GM12892 (cell line): ENCODE results near the gene WSCD2.

Experiments
- DNase-seq: peaks from one replicate; pipeline ENCODE4 v3.0.0; 2011; ENCODE audit not compliant: insufficient read length
- FAIRE-seq: peaks from 2 replicates; lab custom pipeline; 2011; peaks lifted over from hg19 to GRCh38; lab: Jason Lieb, UNC
- POLR2A ChIP-seq: IDR thresholded peaks from 2 replicates; pipeline ENCODE4 v1.6.1; 2011; ENCODE audit warnings: low read depth, low read length, control low read depth
- POLR2AphosphoS5 ChIP-seq: IDR thresholded peaks from 2 replicates; pipeline ENCODE4 v1.6.1; 2011; ENCODE audit warnings: low read depth, low read length, control low read depth
- TAF1 ChIP-seq: IDR thresholded peaks from 2 replicates; pipeline ENCODE4 v1.6.1; 2011; ENCODE audit warnings: low read depth, mild to moderate bottlenecking, control low read depth, low read length, borderline replicate concordance

Gene WSCD2

DNA sequence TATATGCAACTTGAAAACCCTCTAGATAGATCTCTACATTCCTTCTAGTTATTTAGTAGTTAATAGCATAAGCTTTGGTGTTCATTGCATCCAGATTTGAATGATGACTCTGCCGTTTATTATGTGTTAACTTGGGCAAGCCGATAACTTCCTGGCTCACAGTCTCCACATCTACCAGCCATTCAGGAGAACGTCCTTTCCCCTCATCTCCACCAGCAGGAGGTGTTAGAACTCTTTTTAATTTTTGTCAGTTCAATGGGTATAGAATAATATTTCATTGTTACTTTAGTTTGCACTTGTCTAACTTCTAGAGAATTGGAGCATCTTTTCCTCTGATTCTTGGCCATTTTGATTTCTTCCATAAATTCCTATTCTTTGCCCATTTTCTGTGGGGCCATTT is 30.0 kb upstream of the WSCD2 start:
- FAIRE-seq (no peak), DNase-seq (no peak)

DNA sequence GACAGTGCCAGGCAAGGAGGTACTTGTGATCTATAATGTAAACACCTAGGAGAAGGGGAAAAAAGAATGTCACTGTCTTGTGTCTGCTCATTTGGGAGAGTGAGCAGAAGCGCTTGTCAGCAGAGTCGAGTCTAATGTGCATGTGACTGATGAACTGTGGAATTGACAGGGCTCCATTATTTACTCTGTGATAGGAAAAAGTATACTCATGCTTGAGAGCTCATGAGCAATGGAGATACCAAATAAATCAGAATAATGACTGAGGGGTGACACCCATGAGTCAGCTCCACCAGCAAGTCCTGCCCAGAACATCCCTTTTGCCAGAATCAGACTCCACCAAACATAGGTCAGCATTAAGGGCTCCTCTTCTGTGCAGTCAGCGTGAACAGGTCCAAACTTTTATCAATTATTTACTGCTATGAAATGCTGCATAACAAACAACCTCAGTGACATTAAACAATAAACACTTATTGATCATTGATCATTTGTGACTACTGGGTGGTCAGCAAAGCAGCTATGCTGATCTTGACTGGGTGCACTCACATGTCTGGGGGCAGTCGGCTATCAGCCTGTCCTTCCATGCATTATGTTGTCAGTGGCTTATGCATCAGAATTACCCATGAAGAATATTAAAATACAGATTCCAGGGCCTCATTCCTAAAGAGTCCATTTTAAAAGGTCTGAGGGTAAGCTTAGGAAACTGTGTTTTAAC is 29.2 kb upstream of the WSCD2 start:
- no peak for FAIRE-seq
- TF ChIP-seq TAF1 (no peak), POLR2AphosphoS5 (no peak), POLR2A (no peak)
- no peak for DNase-seq

More for the DNA sequence above, 30.0 kb upstream of the WSCD2 start:
- TF ChIP-seq POLR2A (no peak), POLR2AphosphoS5 (no peak), TAF1 (no peak)

DNA sequence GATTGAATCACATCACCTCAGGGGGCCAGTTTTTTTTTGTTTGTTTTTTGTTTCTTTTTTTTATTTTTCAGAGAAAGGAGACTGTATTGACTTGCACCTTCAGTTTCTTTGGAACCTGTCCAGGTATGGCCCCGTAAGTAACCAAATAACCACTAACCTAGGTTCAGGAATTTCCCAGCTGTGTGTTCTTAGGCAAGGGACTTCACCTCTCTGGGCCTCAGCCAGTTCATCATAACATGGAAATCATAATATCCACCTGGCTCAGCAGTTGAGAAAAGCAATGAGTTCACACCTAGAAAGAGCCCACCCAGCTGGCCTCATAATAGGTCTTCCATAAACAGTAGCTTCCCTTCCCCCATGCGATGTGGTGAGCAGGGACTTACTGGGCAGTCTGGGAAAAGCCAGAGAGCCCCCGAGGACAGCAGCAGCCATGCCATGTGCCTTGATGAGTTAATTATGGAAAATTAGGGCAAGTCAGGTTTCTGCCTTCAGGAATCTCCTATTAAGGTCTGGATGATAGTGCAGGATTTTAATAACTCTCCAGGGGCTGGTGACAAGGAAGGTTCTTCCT is 27.4 kb upstream of the WSCD2 start:
- TF ChIP-seq POLR2AphosphoS5 (no peak), POLR2A (no peak), TAF1 (no peak)
- FAIRE-seq (no peak), DNase-seq (no peak)

- TF ChIP-seq POLR2AphosphoS5 (no peak), POLR2A (no peak), TAF1 (no peak)
- DNase-seq (no peak), FAIRE-seq (no peak)
Observed at GRCh38 chr12:108102363-108102762, 26.7 kb upstream of the WSCD2 start.

- no peak for FAIRE-seq
- TF ChIP-seq POLR2A (no peak), POLR2AphosphoS5 (no peak), TAF1 (no peak)
Observed at GRCh38 chr12:108103087-108103486, 26.0 kb upstream of the WSCD2 start.

DNA sequence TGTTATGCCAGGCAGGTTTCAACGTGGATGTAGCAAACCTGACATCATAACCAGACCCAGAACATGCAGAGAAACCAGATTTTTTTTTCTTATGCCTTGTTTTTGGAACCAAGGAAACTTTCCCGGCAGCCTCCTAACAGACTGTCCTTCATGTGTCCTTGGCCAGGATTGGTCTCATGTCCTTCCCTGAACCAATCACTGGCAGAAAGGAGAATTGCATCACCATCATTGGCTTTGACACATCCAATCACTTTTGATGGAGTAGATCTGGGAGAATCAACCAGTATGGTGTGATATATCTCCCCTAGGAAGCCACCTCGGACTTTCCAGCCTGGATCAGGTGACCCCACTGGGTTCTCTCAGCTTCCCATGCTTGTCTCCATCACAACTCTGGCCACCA is 25.6 kb upstream of the WSCD2 start:
- FAIRE-seq (no peak), DNase-seq (no peak)
- TF ChIP-seq TAF1 (no peak), POLR2AphosphoS5 (no peak), POLR2A (no peak)

More at GRCh38 chr12:108103087-108103486, 26.0 kb upstream of the WSCD2 start:
- no peak for DNase-seq

DNA sequence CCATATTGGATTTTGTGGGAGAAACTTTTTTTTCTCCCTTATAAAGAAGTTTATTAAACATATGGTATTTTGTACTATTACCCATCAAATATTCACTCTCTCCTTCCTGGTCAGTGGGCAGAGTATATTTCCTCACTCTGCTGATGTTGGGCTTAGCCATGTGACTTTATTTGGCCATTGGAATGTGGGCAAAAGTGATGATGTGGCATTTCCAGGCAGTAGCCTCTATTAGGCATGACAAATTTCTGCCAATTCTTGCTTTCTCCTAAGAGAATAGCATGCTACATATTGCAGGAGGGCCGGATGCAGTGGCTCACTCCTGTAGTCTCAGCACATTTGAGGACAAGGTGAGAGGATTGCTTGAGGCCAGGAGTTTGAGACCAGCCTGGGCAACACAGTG is 24.4 kb upstream of the WSCD2 start:
- FAIRE-seq (no peak), DNase-seq (no peak)
- no peak for TF ChIP-seq POLR2A
- TF ChIP-seq POLR2AphosphoS5, result no peak
- no peak for TF ChIP-seq TAF1

DNA sequence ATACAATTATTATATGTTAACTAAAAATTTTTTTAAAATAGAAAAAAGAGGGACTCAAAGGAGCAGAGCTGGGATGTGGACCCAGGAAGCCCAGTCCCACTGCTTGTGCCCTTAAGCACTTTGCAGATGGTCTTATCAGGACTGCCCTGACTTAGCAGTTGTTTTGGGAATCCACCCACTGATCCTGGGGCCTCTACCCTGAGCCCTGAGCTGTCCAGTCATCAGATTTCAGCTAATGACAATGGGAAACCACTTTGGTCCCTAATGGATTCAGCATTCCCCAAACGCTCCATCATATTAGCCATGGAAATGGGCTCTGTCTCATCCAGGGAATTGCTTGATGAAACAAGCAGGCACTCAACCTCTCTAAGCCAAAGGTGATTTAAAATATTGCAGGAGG is 22.5 kb upstream of the WSCD2 start:
- no peak for DNase-seq
- no peak for FAIRE-seq
- TF ChIP-seq POLR2AphosphoS5 (no peak), POLR2A (no peak), TAF1 (no peak)

GRCh38 chr12:108107293-108107692 is 21.8 kb upstream of the WSCD2 start:
- FAIRE-seq (no peak), DNase-seq (no peak)
- no peak for TF ChIP-seq POLR2AphosphoS5
- no peak for TF ChIP-seq POLR2A
- no peak for TF ChIP-seq TAF1

DNA sequence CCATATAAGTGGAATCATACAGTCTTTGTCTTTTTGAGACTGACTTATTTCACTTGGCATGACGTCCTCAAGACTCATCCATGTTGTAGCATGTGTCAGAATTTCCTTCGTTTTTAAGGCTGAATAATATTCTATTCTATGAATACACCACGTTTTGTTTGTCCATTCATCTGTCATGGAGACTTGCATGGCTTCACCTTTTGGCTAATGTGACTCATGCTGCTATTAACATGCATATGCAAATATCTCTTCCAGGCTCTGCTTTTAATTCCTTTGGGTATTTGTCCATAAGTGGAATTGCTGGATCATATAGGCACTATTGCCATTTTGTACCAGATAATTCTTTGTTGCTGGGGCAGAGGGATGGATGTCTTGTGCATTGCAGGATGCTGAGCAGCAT is 19.6 kb upstream of the WSCD2 start:
- no peak for FAIRE-seq

DNA sequence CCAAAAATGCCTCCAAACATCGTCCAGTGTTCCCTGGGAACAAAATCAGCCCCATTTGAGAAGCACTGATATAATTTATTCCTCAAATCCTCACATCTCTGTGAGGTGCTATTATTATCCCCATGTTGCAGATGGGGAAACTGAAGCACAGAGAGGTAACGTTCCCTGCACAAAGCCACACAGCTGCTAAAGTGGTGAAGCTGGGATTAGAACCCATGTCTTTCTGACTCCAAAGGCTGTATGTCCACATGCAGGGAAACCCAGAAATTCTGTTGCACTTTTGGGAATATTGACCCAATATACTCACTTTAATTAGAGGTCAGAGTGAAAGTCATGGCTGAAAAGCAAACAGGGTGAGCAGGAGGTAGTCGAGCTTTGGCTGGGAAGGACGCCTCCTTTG is 19.1 kb upstream of the WSCD2 start:
- TF ChIP-seq TAF1 (no peak), POLR2A (no peak), POLR2AphosphoS5 (no peak)
- DNase-seq (no peak), FAIRE-seq (no peak)

More for the DNA sequence above, 19.6 kb upstream of the WSCD2 start:
- no peak for DNase-seq
- TF ChIP-seq POLR2AphosphoS5, result no peak
- no peak for TF ChIP-seq POLR2A
- no peak for TF ChIP-seq TAF1

DNA sequence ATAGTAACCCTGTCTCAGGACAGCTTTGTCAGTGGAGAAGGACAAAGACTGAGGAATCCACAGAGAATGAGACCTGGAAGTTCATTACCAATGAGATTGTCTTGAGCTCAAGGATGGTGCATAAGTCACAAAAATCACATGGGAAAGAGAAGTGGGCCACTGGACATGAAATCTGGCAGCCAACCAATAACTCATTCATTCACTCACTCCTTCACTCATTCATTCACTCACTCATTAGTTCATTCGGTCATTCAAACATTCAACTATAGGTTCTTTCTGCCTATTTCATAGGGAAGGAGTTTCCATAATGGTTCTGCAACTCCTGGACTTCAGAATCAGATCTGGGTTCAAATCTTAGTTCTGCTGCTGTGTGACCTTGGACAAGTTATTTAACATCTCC is 18.2 kb upstream of the WSCD2 start:
- DNase-seq (no peak), FAIRE-seq (no peak)
- no peak for TF ChIP-seq POLR2A
- no peak for TF ChIP-seq TAF1
- no peak for TF ChIP-seq POLR2AphosphoS5
